ENCODE results near the gene C10orf88.

C10orf88 gene

DNA sequence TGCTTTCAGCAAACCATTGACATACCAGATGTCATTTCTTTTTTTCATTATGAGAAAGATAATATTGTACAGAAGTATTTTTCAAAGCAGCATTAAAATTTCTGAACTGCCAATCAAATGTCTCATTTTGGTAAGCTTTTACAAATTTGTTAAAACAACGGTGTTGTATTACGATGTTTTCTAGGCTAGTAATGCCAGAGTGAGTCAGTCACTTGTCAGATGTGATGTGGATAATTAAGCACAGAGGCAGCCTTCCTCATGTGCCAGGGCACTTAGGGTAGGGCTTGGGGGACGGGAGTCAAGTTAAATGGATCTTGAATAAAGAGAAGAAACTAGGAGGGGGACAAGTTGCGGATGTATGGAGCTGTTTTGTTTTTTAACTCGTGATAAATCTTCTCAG, 36.3 kb upstream of the C10orf88 start:
- Histone ChIP-seq H3K4me3 (ENCODE audit: low read depth, low read length) (no peak overlapping the region), H3K36me3 (ENCODE audit: control insufficient read depth, insufficient read depth, low read length) (peaks cover 51% of the 10 kb centered on the region), H3K27ac (ENCODE audit: low read depth, low read length) (no peak overlapping the region), H3K9me3 (ENCODE audit: control insufficient read depth, insufficient read depth, low read length) (no peaks in the 10 kb centered on the region), H3K9ac (ENCODE audit: low read depth, low read length) (no peak overlapping the region), H3K27me3 (ENCODE audit: control insufficient read depth, insufficient read depth, low read length) (no peaks in the 10 kb centered on the region), H3K4me1 (ENCODE audit: control insufficient read depth, insufficient read depth, low read length) (no peaks in the 10 kb centered on the region)

DNA sequence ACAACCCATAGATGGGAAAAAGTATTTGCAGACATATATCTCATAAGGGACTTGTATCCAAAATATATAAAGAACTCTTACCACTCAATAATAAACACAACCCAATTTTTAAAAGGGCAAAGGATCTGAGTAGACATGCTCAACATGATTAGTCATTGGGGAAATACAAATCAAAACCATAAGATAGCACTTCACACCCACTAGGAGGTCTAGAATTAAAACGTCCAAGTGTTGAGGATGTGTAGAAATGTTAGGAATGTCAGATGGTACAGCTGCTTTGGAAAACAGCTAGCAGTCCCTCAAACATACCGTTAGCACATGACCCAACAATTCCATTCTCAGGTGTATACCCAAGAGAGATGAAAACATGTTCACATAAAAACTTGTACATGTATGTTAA, 34.5 kb upstream of the C10orf88 start:
- peaks cover 37% of the 10 kb centered on the region for H3K36me3 ChIP-seq (ENCODE audit: control insufficient read depth, insufficient read depth, low read length)
- H3K4me1 ChIP-seq (ENCODE audit: control insufficient read depth, insufficient read depth, low read length): no peaks in the 10 kb centered on the region
- H3K9me3 ChIP-seq (ENCODE audit: control insufficient read depth, insufficient read depth, low read length): no peaks in the 10 kb centered on the region
- no peak overlapping the region for H3K27ac ChIP-seq (ENCODE audit: low read depth, low read length)
- no peak overlapping the region for H3K9ac ChIP-seq (ENCODE audit: low read depth, low read length)
- H3K4me3 ChIP-seq (ENCODE audit: low read depth, low read length): no peak overlapping the region
- H3K27me3 ChIP-seq (ENCODE audit: control insufficient read depth, insufficient read depth, low read length): no peaks in the 10 kb centered on the region

DNA sequence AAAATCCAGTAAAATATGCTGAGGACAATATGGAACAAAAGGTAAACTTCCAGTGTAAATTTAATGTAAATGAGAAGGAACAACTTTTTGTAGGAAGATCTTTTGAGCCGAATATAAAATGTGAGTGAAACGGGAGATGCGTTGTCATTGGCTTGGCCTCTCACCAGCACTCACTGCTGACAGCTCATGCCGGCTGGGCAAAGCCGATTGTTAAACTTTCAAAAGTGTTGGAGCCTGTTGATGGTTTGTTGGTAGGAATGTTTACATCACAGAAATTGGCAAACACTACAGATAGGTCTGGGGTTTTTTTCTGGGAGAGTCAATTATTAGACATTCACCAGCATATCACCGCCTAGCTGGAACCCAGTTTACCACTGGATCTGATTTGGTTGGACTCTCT, 32.3 kb upstream of the C10orf88 start:
- no peak overlapping the region for H3K27ac ChIP-seq (ENCODE audit: low read depth, low read length)
- no peaks in the 10 kb centered on the region for H3K27me3 ChIP-seq (ENCODE audit: control insufficient read depth, insufficient read depth, low read length)
- no peaks in the 10 kb centered on the region for H3K9me3 ChIP-seq (ENCODE audit: control insufficient read depth, insufficient read depth, low read length)
- H3K4me3 ChIP-seq (ENCODE audit: low read depth, low read length): no peak overlapping the region
- peaks cover 20% of the 10 kb centered on the region; the same call in 1 of the 2 replicates for H3K36me3 ChIP-seq (ENCODE audit: control insufficient read depth, insufficient read depth, low read length)
- peaks cover 2% of the 10 kb centered on the region; the same call in 1 of the 2 replicates for H3K4me1 ChIP-seq (ENCODE audit: control insufficient read depth, insufficient read depth, low read length)
- no peak overlapping the region for H3K9ac ChIP-seq (ENCODE audit: low read depth, low read length)

DNA sequence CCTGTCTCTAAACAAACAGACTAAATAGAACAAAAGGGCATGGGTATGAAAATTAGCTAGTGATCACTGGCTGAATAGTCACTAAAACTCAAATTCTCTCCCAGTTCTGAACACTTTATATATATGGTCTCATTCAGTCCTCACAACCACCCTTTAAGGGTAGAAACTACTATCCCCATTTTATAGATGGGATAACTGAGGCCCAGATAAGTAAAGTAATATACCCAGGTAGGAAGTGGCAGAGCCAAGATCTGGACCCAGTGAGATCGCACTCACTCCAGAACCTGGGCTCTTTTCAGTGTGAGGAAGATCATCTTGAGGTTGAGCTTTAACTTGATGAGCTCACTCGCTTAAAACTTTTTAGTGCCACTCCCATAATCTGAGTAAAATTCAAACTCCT, 30.7 kb upstream of the C10orf88 start:
- peaks cover 12% of the 10 kb centered on the region; the same call in 1 of the 2 replicates for H3K36me3 ChIP-seq (ENCODE audit: control insufficient read depth, insufficient read depth, low read length)
- no peaks in the 10 kb centered on the region for H3K27me3 ChIP-seq (ENCODE audit: control insufficient read depth, insufficient read depth, low read length)
- H3K4me3 ChIP-seq (ENCODE audit: low read depth, low read length): no peak overlapping the region
- no peak overlapping the region for H3K9ac ChIP-seq (ENCODE audit: low read depth, low read length)
- no peaks in the 10 kb centered on the region for H3K9me3 ChIP-seq (ENCODE audit: control insufficient read depth, insufficient read depth, low read length)
- H3K4me1 ChIP-seq (ENCODE audit: control insufficient read depth, insufficient read depth, low read length): peaks cover 12% of the 10 kb centered on the region
- H3K27ac ChIP-seq (ENCODE audit: low read depth, low read length): no peak overlapping the region

DNA sequence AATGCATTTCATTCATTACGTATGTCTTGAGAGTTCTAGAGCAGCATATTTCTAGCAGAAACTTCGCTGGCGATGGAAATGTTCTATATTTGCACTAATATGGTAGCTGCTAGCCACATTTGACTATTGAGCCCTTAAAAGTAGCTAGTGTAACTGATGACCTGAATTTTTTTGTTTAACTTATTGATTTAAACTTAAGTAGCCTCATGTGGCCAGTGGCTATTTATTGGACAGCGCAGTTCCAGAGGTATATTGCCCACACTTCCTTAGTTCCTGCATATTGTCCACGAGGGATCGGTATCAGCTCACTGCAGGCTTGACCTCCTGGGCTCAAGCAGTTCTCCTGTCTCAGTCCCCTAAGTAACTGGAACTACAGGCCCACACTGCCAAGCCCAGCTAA, 29.9 kb upstream of the C10orf88 start:
- Histone ChIP-seq H3K36me3 (ENCODE audit: control insufficient read depth, insufficient read depth, low read length) (peaks cover 12% of the 10 kb centered on the region; the same call in 1 of the 2 replicates), H3K27me3 (ENCODE audit: control insufficient read depth, insufficient read depth, low read length) (no peaks in the 10 kb centered on the region), H3K4me3 (ENCODE audit: low read depth, low read length) (no peak overlapping the region), H3K9me3 (ENCODE audit: control insufficient read depth, insufficient read depth, low read length) (no peaks in the 10 kb centered on the region), H3K27ac (ENCODE audit: low read depth, low read length) (no peak overlapping the region), H3K9ac (ENCODE audit: low read depth, low read length) (no peak overlapping the region), H3K4me1 (ENCODE audit: control insufficient read depth, insufficient read depth, low read length) (peaks cover 15% of the 10 kb centered on the region)

DNA sequence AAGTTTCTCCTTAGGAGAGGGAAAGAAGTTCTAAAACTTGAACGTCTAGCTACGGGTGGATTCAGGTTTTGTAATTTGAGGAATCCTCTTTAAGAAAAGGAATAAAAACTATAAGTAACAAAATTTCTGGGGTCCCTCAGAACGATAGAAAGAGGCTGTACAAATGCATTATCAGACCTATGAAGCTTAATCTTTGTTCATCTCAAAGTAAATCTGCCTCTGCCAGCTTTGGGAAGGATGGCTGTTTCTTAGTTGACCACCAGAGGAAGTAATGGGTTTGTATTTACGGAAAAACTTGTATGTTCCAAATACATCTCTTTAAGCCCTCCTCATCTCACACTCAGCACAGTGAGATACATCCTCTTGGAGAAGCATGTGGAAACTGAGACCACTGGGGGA, 27.0 kb upstream of the C10orf88 start:
- Histone ChIP-seq H3K27me3 (ENCODE audit: control insufficient read depth, insufficient read depth, low read length) (no peaks in the 10 kb centered on the region), H3K4me1 (ENCODE audit: control insufficient read depth, insufficient read depth, low read length) (peaks cover 15% of the 10 kb centered on the region), H3K36me3 (ENCODE audit: control insufficient read depth, insufficient read depth, low read length) (peaks cover 7% of the 10 kb centered on the region; the same call in 1 of the 2 replicates), H3K9ac (ENCODE audit: low read depth, low read length) (no peak overlapping the region), H3K4me3 (ENCODE audit: low read depth, low read length) (peak overlapping the region; percentile 100), H3K9me3 (ENCODE audit: control insufficient read depth, insufficient read depth, low read length) (no peaks in the 10 kb centered on the region), H3K27ac (ENCODE audit: low read depth, low read length) (no peak overlapping the region)

DNA sequence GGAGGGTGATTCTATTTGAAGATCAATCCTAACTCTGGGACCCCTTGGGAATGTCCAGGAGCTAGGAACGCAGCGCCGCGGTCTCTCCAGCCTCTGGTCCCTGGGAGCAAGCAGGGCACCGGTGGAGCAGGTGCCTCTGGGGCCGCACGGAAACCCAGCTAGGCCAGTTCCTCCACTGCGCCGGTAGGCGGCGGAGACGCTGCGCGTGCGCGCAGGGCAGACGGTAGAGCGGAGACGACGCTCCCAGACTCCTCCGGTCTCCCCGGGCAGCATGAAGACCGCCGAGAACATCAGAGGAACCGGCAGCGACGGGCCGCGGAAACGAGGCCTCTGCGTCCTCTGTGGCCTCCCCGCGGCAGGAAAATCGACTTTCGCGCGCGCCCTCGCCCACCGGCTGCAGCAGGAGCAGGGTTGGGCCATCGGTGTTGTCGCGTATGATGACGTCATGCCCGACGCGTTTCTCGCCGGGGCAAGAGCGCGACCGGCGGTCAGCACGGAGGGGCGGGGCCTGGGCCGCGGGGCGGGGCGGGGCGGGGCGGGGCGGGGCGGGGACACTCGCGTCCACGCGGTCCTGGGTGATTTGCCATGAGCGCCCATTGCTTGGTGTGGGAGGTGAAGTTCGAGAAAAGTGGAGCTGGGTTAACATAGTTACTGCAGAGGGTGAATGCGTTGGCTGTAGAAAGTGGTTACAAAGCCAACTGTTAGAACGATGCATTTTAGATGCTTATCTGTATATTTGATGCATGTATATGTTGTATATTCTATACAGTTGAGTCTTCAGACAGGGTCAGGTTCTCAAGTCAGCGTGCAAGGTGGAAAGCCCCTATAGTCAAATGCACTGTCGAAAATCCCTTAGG, 26.4 kb upstream of the C10orf88 start, which contains the start of gene PSTK:
TSS of gene PSTK (plus strand) at position 193 of the 857 bp plus-strand sequence. CDS start at position 272, 79 bp downstream.
- Histone ChIP-seq H3K27me3 (ENCODE audit: control insufficient read depth, insufficient read depth, low read length) (no peaks in the 10 kb centered on the region), H3K27ac (ENCODE audit: low read depth, low read length) (peak within 1 kb of the TSS; percentile 99), H3K9me3 (ENCODE audit: control insufficient read depth, insufficient read depth, low read length) (no peaks in the 10 kb centered on the region), H3K4me3 (ENCODE audit: low read depth, low read length) (peak within 1 kb of the TSS; percentile 100), H3K9ac (ENCODE audit: low read depth, low read length) (peak within 1 kb of the TSS; percentile 100), H3K36me3 (ENCODE audit: control insufficient read depth, insufficient read depth, low read length) (peaks cover 7% of the 10 kb centered on the region; the same call in 1 of the 2 replicates), H3K4me1 (ENCODE audit: control insufficient read depth, insufficient read depth, low read length) (peaks cover 15% of the 10 kb centered on the region)

DNA sequence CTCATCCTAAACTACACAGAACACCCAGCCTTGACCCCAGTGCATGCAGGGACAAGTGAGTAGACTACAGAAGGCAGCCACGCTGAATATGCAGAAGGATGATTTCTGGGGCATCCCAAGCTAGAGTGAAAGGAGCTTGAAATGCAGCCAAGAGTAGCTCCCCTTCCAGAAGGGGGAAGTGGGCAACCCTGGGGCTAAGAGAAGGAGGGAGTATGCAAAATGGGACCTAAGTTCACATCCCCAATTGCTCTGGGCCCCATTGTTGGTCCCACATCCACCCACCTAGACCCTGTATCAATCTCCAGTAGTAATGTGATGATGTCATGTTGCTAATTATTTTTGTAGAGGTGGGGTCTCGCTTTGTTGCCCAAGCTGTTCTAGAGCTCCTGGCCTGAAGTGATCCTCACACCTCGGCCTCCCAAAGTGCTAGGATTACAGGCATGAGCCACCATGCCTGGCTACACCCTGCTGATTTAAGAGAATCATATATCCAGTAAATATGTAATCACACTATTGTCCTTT, 20.6 kb upstream of the C10orf88 start:
- H3K9ac ChIP-seq (ENCODE audit: low read depth, low read length): no peak overlapping the region
- H3K4me1 ChIP-seq (ENCODE audit: control insufficient read depth, insufficient read depth, low read length): peaks cover 2% of the 10 kb centered on the region; the same call in 1 of the 2 replicates
- H3K27ac ChIP-seq (ENCODE audit: low read depth, low read length): no peak overlapping the region
- no peaks in the 10 kb centered on the region for H3K27me3 ChIP-seq (ENCODE audit: control insufficient read depth, insufficient read depth, low read length)
- H3K4me3 ChIP-seq (ENCODE audit: low read depth, low read length): no peak overlapping the region
- H3K9me3 ChIP-seq (ENCODE audit: control insufficient read depth, insufficient read depth, low read length): no peaks in the 10 kb centered on the region
- no peaks in the 10 kb centered on the region for H3K36me3 ChIP-seq (ENCODE audit: control insufficient read depth, insufficient read depth, low read length)

DNA sequence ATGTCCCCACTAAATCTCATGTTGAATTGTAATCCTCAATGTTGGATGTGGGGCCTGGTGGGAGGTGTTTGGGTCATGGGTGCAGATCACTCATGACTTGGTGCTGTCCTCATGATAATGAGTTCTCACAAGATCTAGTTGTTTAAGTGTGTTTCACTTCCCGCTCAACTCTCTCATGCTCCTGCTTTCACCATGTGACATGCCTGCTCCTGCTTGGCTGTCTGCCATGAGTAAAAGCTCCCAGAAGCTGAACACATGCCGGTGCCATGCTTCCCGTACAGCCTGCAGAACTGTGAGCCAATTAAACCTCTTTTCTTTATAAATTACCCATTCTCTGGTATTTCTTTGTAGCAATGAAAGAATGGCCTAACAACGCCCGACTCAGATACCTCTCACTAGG, 20.0 kb upstream of the C10orf88 start:
- Histone ChIP-seq H3K27me3 (ENCODE audit: control insufficient read depth, insufficient read depth, low read length) (no peaks in the 10 kb centered on the region), H3K9me3 (ENCODE audit: control insufficient read depth, insufficient read depth, low read length) (no peaks in the 10 kb centered on the region), H3K4me3 (ENCODE audit: low read depth, low read length) (no peak overlapping the region), H3K9ac (ENCODE audit: low read depth, low read length) (no peak overlapping the region), H3K27ac (ENCODE audit: low read depth, low read length) (no peak overlapping the region), H3K4me1 (ENCODE audit: control insufficient read depth, insufficient read depth, low read length) (no peaks in the 10 kb centered on the region), H3K36me3 (ENCODE audit: control insufficient read depth, insufficient read depth, low read length) (no peaks in the 10 kb centered on the region)

DNA sequence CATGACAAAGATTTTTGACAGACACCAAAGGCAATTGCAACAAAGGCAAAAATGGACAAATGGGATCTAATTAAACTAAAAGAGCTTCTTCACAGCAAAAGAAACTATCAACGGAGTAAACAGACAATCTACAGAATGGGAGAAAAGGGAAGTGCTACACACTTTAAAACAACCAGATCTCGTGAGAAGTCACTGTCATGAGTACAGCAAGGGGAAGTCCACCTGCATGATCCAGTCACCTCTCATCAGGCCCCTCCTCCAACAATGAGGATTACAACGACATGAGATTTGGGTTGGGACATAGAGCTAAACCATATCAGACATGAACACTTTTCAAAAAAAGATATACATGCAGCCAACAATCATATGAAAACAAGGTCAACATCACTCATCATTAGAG, 14.7 kb upstream of the C10orf88 start:
- Histone ChIP-seq H3K27me3 (ENCODE audit: control insufficient read depth, insufficient read depth, low read length) (no peaks in the 10 kb centered on the region), H3K4me1 (ENCODE audit: control insufficient read depth, insufficient read depth, low read length) (no peaks in the 10 kb centered on the region), H3K9me3 (ENCODE audit: control insufficient read depth, insufficient read depth, low read length) (peaks cover 25% of the 10 kb centered on the region), H3K36me3 (ENCODE audit: control insufficient read depth, insufficient read depth, low read length) (no peaks in the 10 kb centered on the region), H3K27ac (ENCODE audit: low read depth, low read length) (no peak overlapping the region), H3K4me3 (ENCODE audit: low read depth, low read length) (no peak overlapping the region), H3K9ac (ENCODE audit: low read depth, low read length) (no peak overlapping the region)

DNA sequence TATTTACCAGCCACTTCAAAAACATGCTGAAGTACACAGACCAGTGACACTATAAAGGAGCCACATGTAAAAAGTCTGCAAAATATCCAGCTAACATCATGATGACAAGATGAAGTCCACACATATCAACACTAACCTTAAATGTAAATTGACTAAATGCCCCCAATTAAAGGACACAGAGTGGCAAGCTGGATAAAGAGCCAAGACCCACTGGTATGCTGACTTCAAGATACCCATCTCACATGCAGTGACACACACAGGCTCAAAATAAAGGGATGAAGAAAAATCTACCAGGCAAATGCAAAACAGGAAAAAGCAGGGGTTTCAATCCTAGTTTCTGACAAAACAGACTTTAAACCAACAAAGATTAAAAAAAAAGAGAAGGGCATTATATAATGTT, 12.9 kb upstream of the C10orf88 start:
- Histone ChIP-seq H3K4me1 (ENCODE audit: control insufficient read depth, insufficient read depth, low read length) (no peaks in the 10 kb centered on the region), H3K27ac (ENCODE audit: low read depth, low read length) (no peak overlapping the region), H3K4me3 (ENCODE audit: low read depth, low read length) (no peak overlapping the region), H3K27me3 (ENCODE audit: control insufficient read depth, insufficient read depth, low read length) (no peaks in the 10 kb centered on the region), H3K36me3 (ENCODE audit: control insufficient read depth, insufficient read depth, low read length) (no peaks in the 10 kb centered on the region), H3K9me3 (ENCODE audit: control insufficient read depth, insufficient read depth, low read length) (peaks cover 25% of the 10 kb centered on the region), H3K9ac (ENCODE audit: low read depth, low read length) (no peak overlapping the region)
